K562 (cell line): ENCODE data around the gene BID. TPM values are rescaled to one million over a fixed set of nuclear protein-coding genes. Genes with fewer than 3 reads are reported as not detected.

Experiments
- ARID2 ChIP-seq: fragments of 450-650 bp; IDR thresholded peaks from 2 replicates; pipeline ENCODE4 v1.6.1; 2017; ENCODE audit warnings: antibody characterized with exemption, mild to moderate bottlenecking
- CREB3L1 ChIP-seq: fragments of 450-650 bp; IDR thresholded peaks from 2 replicates; pipeline ENCODE4 v1.6.1; 2014; ENCODE audit warnings: low read depth, mild to moderate bottlenecking, moderate library complexity, borderline replicate concordance
- ID3 ChIP-seq, 2 experiments: fragments of 250-450 bp in 1 of 2; fragments of 450-650 bp in 1 of 2; sonication (Bioruptor Pico) in 1 of 2; IDR thresholded peaks; 2 replicates each; pipeline versions ENCODE4 v1.6.1 to v1.8.0; 2016 to 2021; ENCODE audit warnings: mild to moderate bottlenecking in 2 of 2, moderate library complexity in 2 of 2, missing compliant biosample characterization in 1 of 2, missing genetic modification characterization in 1 of 2
- KDM1A ChIP-seq, 2 experiments: fragments of 450-650 bp; IDR thresholded peaks; 2 replicates each; pipeline ENCODE4 v1.6.1; 2016; ENCODE audit warnings: mild to moderate bottlenecking in 2 of 2
- MITF ChIP-seq: IDR thresholded peaks from 2 replicates; pipeline ENCODE4 v1.6.1; 2014; ENCODE audit warnings: antibody characterized with exemption
- NR2C2 ChIP-seq, 2 experiments: fragments of 200-800 bp in 1 of 2; sonication (Bioruptor generic) in 1 of 2; sonication (generic) in 1 of 2; formaldehyde crosslinking in 1 of 2; IDR thresholded peaks; 2 replicates each; pipeline versions ENCODE4 v1.6.1 to v1.8.0; 2016 to 2022; ENCODE audit warnings: mild to moderate bottlenecking in 1 of 2, missing compliant biosample characterization in 1 of 2, missing genetic modification characterization in 1 of 2, missing genetic modification reagents in 1 of 2
- PRPF4 ChIP-seq: fragments of 200-400 bp; formaldehyde crosslinking; IDR thresholded peaks from one replicate; pipeline ENCODE4 v1.6.1; 2017; ENCODE audit warnings: low read length, low read depth, mild to moderate bottlenecking; ENCODE audit not compliant: insufficient read depth, poor library complexity, severe bottlenecking
- RBBP5 ChIP-seq: fragments of 200-600 bp; sonication (generic); IDR thresholded peaks from 2 replicates; pipeline ENCODE4 v1.6.1; 2012; ENCODE audit warnings: borderline replicate concordance, mild to moderate bottlenecking, low read length, control low read depth, inconsistent platforms; ENCODE audit not compliant: insufficient read depth, poor library complexity, severe bottlenecking
- STAT5A ChIP-seq: IDR thresholded peaks from 2 replicates; pipeline ENCODE4 v1.6.1; 2012; ENCODE audit warnings: low read length, inconsistent platforms, borderline replicate concordance
- TEAD4 ChIP-seq, 2 experiments: sonication (generic) in 1 of 2; formaldehyde crosslinking in 1 of 2; IDR thresholded peaks; 2 replicates each; pipeline versions ENCODE4 v1.6.1 to v1.8.0; 2012 to 2022; ENCODE audit warnings: borderline replicate concordance in 1 of 2, inconsistent platforms in 1 of 2, low read length in 1 of 2, mild to moderate bottlenecking in 1 of 2, missing genetic modification reagents in 1 of 2
- ZEB2 ChIP-seq: fragments of 450-650 bp; IDR thresholded peaks from 2 replicates; pipeline ENCODE4 v1.6.1; 2016
- ZNF143 ChIP-seq: sonication (generic); formaldehyde crosslinking; IDR thresholded peaks from 2 replicates; pipeline ENCODE4 v1.9.0; 2022; ENCODE audit warnings: mild to moderate bottlenecking, missing genetic modification reagents
- ZNF253 ChIP-seq: fragments of 250-450 bp; sonication (Bioruptor Pico); conservative IDR thresholded peaks from 2 replicates; pipeline ENCODE4 v1.6.1; 2021; ENCODE audit warnings: mild to moderate bottlenecking
- ZNF592 ChIP-seq: fragments of 450-650 bp; IDR thresholded peaks from 2 replicates; pipeline ENCODE4 v1.6.1; 2017; ENCODE audit warnings: antibody characterized with exemption, mild to moderate bottlenecking
- ZNF639 ChIP-seq, 2 experiments: fragments of 200-800 bp in 1 of 2; sonication (Bioruptor generic) in 1 of 2; sonication (generic) in 1 of 2; formaldehyde crosslinking in 1 of 2; IDR thresholded peaks in 1 of 2; conservative IDR thresholded peaks in 1 of 2; 2 replicates each; pipeline versions ENCODE4 v1.5.0 to v1.6.1; 2016 to 2020; ENCODE audit warnings: missing compliant biosample characterization in 1 of 2, missing genetic modification characterization in 1 of 2, missing genetic modification reagents in 1 of 2
- polyA plus RNA-seq, 8 experiments: library from polyadenylated mRNA; depleted of rRNA in 4 of 8; stranded (reverse) in 5 of 8; unstranded in 3 of 8; fragments of >200 nt; fragmentation: Nextera tagmentation in 2 of 8; fragmentation: Illumina TruSeq in 1 of 8; extraction: Ambion mirVana in 2 of 8; extraction: Trizol in 1 of 8; gene quantifications; 2 replicates each; pipeline versions ENCODE4 v1.2.1 to v1.2.3, GENCODE V29; 2011 to 2014; ENCODE audit warnings: inconsistent platforms in 1 of 8, missing spikeins in 1 of 8
- total RNA-seq, 7 experiments: library from RNA; depleted of rRNA in 6 of 7; stranded (reverse); fragments of >200 nt in 6 of 7; fragmentation: Illumina TruSeq in 2 of 7; extraction: Trizol in 2 of 7; gene quantifications; 2 replicates each; pipeline versions ENCODE4 v1.2.1 to v1.2.3, GENCODE V29; 2011 to 2021; ENCODE audit warnings: low replicate concordance in 1 of 7

The BID gene
- total and polyA plus RNA-seq, 9 of the 15 experiments (the other 6 are each of a cell fraction or from before 2014, with no cell fraction given): 5.2 to 209 (median 63.7) TPM

- TF ChIP-seq CREB3L1: 0 out of 2 replicates have a peak, but pooled peaks have one; percentile 57
- TF ChIP-seq ARID2: no peak
- TF ChIP-seq KDM1A (IDR thresholded peaks at IDR 0.05): peak; percentile 59 to 84; a peak in 3 of 4 replicates
- TF ChIP-seq MITF: peak; percentile 58; the same call in 1 of the 2 replicates
- no peak for TF ChIP-seq ZNF639 (CRISPR knock-in tag; conservative IDR thresholded peaks at IDR 0.05 in 1 of 2, IDR thresholded peaks at IDR 0.05 in 1 of 2)
- TF ChIP-seq PRPF4: no peak
- TF ChIP-seq ZNF253 (CRISPR knock-in tag): no peak
- TF ChIP-seq STAT5A: peak; percentile 21; the same call in 1 of the 2 replicates
- peak; percentile 82 for TF ChIP-seq ZNF592
- 0 out of 2 replicates have a peak, but pooled peaks have one; percentile 40 for TF ChIP-seq ZNF143
- TF ChIP-seq RBBP5: peak; percentile 65
- no peak for TF ChIP-seq ID3 (CRISPR knock-in tag; IDR thresholded peaks at IDR 0.05)
- peak; percentile 56; the same call in 1 of the 2 replicates for TF ChIP-seq ID3 (tag; IDR thresholded peaks at IDR 0.05)
- no peak for TF ChIP-seq NR2C2 (CRISPR knock-in tag; IDR thresholded peaks at IDR 0.05)
- TF ChIP-seq NR2C2 (tag; IDR thresholded peaks at IDR 0.05): peak; percentile 59
- TF ChIP-seq ZEB2: peak; percentile 51; the same call in 1 of the 2 replicates
- TF ChIP-seq TEAD4 (IDR thresholded peaks at IDR 0.05; ENCODE audit: low read length): peak; percentile 67
- no peak for TF ChIP-seq TEAD4 (CRISPR knock-in tag; IDR thresholded peaks at IDR 0.05; ENCODE audit: borderline replicate concordance)
These were observed 12.3 kb upstream of the BID start (continued) for GRCh38 chr22:17786435-17787161.
